ENCODE measurements around the gene CHRNE. TPM values are rescaled to one million over a fixed set of nuclear protein-coding genes. Genes with fewer than 3 reads are reported as not detected.

CHRNE gene
- total and polyA plus RNA-seq, 2 of the 4 experiments (the other 2 are of a cell fraction): under 0.01 to 0.21 TPM

GRCh38 chr17:4947010-4947410 is 44.1 kb upstream of the CHRNE start:
- CTCF ChIA-PET: no interaction called here
- Histone ChIP-seq H3K27ac (ENCODE audit: insufficient read depth, low read length) (peak overlapping the region; percentile 96), H4K20me1 (ENCODE audit: insufficient read depth, low read length) (peaks cover 64% of the 10 kb centered on the region), H2BK5ac (ENCODE audit: low read depth, low read length, poor library complexity, severe bottlenecking) (peak overlapping the region; percentile 98), H2AK5ac (ENCODE audit: low read depth, low read length) (peak overlapping the region; percentile 47), H4K5ac (ENCODE audit: low read depth, low read length) (peak overlapping the region; percentile 28), H3K27me3 (ENCODE audit: control insufficient read depth, insufficient read depth, low read length) (no peaks in the 10 kb centered on the region), H2BK120ac (ENCODE audit: low read depth, low read length) (peak overlapping the region; percentile 49; the same call in 1 of the 2 replicates), H3K56ac (ENCODE audit: extremely low read depth, insufficient read depth, low read length) (peak overlapping the region; percentile 94), H2BK15ac (ENCODE audit: low read depth, low read length) (peak overlapping the region; percentile 25; the same call in 1 of the 3 replicates), H3K4me3 (ENCODE audit: insufficient read depth, low read depth, low read length) (peak overlapping the region; percentile 98), H3K9ac (ENCODE audit: low read depth, low read length) (peak overlapping the region; percentile 97), H3K4ac (ENCODE audit: low read depth, low read length) (peak overlapping the region; percentile 85), H2AFZ (replicated peaks; ENCODE audit: low read length, poor library complexity) (no peak overlapping the region), H3K18ac (ENCODE audit: low read depth, low read length) (peak overlapping the region; percentile 39; the same call in 1 of the 2 replicates), H4K91ac (ENCODE audit: insufficient read depth, low read depth, low read length) (peak overlapping the region; percentile 21; the same call in 1 of the 2 replicates), H3K4me1 (ENCODE audit: control insufficient read depth, insufficient read depth, low read length) (peaks cover 25% of the 10 kb centered on the region), H3K9me3 (ENCODE audit: control insufficient read depth, insufficient read depth, low read length) (no peaks in the 10 kb centered on the region), H2BK20ac (ENCODE audit: low read depth, low read length) (no peak overlapping the region), H3K14ac (replicated peaks; ENCODE audit: low read depth, low read length) (peak overlapping the region; percentile 95), H3K79me1 (ENCODE audit: low read depth in 1 of 2, low read length in 2 of 2) (peaks cover 14 to 51% of the 10 kb centered on the region in 2 experiments; a peak in 3 of 4 replicates), H3K36me3 (ENCODE audit: control insufficient read depth, insufficient read depth, low read length) (peaks cover 41% of the 10 kb centered on the region), H3K4me2 (ENCODE audit: low read depth, low read length) (peak overlapping the region; percentile 78), H2AK9ac (replicated peaks; ENCODE audit: low read depth, low read length, poor library complexity) (peak overlapping the region; percentile 95), H4K8ac (ENCODE audit: low read depth in 2 of 2, low read length in 2 of 2) (peak overlapping the region; percentile 80 to 95), H3K23ac (ENCODE audit: low read depth, low read length) (peak overlapping the region; percentile 81), H3K9me1 (ENCODE audit: insufficient read depth, low read length) (peaks cover 19% of the 10 kb centered on the region; the same call in 1 of the 2 replicates)
- ATAC-seq (ENCODE audit: low read depth) (no peak), DNase-seq (no peak)
- dilution Hi-C loops (cut with HindIII; ENCODE audit: low sequenced_read_pairs, unreplicated experiment): no loop called here
- intact Hi-C loops (cut with micrococcal nuclease): no loop called here
- in situ Hi-C loops (cut with MboI; ENCODE audit: low sequenced_read_pairs): no loop called here
- TF ChIP-seq MXI1 (IDR thresholded peaks at IDR 0.05; ENCODE audit: borderline replicate concordance, low read depth, low read length) (no peak), SMC3 (IDR thresholded peaks at IDR 0.05; ENCODE audit: low read depth, low read length) (no peak), FOS (IDR thresholded peaks at IDR 0.05; ENCODE audit: low read depth, low read length) (no peak), CEBPB (IDR thresholded peaks at IDR 0.05; ENCODE audit: low read depth, low read length) (no peak), RFX5 (IDR thresholded peaks at IDR 0.05; ENCODE audit: low read depth, low read length) (no peak), NFE2L2 (IDR thresholded peaks at IDR 0.05; ENCODE audit: low read depth, low read length) (no peak), ELK1 (IDR thresholded peaks at IDR 0.05; ENCODE audit: borderline replicate concordance, low read depth, low read length) (no peak; the same call in 1 of the 2 replicates), RAD21 (IDR thresholded peaks at IDR 0.05; ENCODE audit: low read length) (no peak), POLR2A (IDR thresholded peaks at IDR 0.05; ENCODE audit: low read depth, low read length) (no peak), MAZ (IDR thresholded peaks at IDR 0.05; ENCODE audit: borderline replicate concordance, low read depth, low read length) (no peak), USF2 (IDR thresholded peaks at IDR 0.05; ENCODE audit: low read depth, low read length) (no peak)
- no TSS peak for BruUV-seq (replicated peaks)
- POLR2A ChIA-PET (ENCODE audit: unreplicated experiment): interaction anchor here (0.6 to 3.5 kb wide), 2 partner anchors 20 to 70 kb away, joined by 3 to 19 read pairs; partner anchors contain the start of gene SPAG7
- WGBS, 2 experiments (ENCODE audit: extremely low coverage in 2 of 2, insufficient read length in 1 of 2): 0% methylated on average over 2 of the region's 7 CpGs; no CpG with 5 or more reads in 1 of the 2 experiments
